22Rv1 (cell line): Measurements from ENCODE around the gene EPAS1.

ENCODE experiments used
- CTCF ChIP-seq: fragments of 450-650 bp; IDR thresholded peaks from 2 replicates; pipeline ENCODE4 v1.5.1; 2017; ENCODE audit warnings: mild to moderate bottlenecking
- ZFX ChIP-seq: fragments of 450-650 bp; IDR thresholded peaks from 2 replicates; pipeline ENCODE4 v1.6.1; 2017; ENCODE audit warnings: antibody characterized with exemption, borderline replicate concordance

- TF ChIP-seq CTCF (no peak), ZFX (no peak)
Observed at GRCh38 chr2:46293466-46293865, 3.7 kb upstream of the EPAS1 start.
